CD8-positive, alpha-beta memory T cell (primary cell): ENCODE measurements around the gene ETS1. TPM values are rescaled to one million over a fixed set of nuclear protein-coding genes. Genes with fewer than 3 reads are reported as not detected.
A peak's percentile ranks its signal among the peaks of the same experiment; 100 is the strongest.

Experiments used
- CTCF ChIA-PET: fragments of 350-600 bp; sonication (Branson Sonifier 250); formaldehyde crosslinking; loops from one replicate; lab custom pipeline; 2021; ENCODE audit warnings: antibody characterized with exemption; lab: Charles Lee
- POLR2A ChIA-PET: fragments of 350-600 bp; sonication (Branson Sonifier 250); formaldehyde crosslinking; loops from one replicate; lab custom pipeline; 2021; ENCODE audit warnings: antibody characterized with exemption; lab: Charles Lee
- DNase-seq, 5 donors: peaks; one replicate each; pipeline versions ENCODE4 v3.0.0 to v3.0.0-alpha.2; 2020 to 2022; ENCODE audit warnings: mixed read lengths in 1 of 5
- H3K27ac ChIP-seq: one replicate; pipeline ENCODE4 v1.7.0; 2013; ENCODE audit warnings: low read depth, mild to moderate bottlenecking, low read length, moderate library complexity
- H3K27me3 ChIP-seq: 2 replicates; pipeline ENCODE4 v1.7.0; 2013; ENCODE audit warnings: low read length, mild to moderate bottlenecking; ENCODE audit not compliant: insufficient read depth, poor library complexity, severe bottlenecking
- H3K36me3 ChIP-seq: 2 replicates; pipeline ENCODE4 v1.7.0; 2013; ENCODE audit warnings: mild to moderate bottlenecking, low read length, moderate library complexity; ENCODE audit not compliant: insufficient read depth
- H3K4me1 ChIP-seq: 2 replicates; pipeline ENCODE4 v1.7.0; 2013; ENCODE audit warnings: mild to moderate bottlenecking, low read length, moderate library complexity; ENCODE audit not compliant: insufficient read depth
- H3K4me3 ChIP-seq: 2 replicates; pipeline ENCODE4 v1.7.0; 2013; ENCODE audit warnings: mild to moderate bottlenecking, low read length
- H3K9me3 ChIP-seq: 2 replicates; pipeline ENCODE4 v1.7.0; 2013; ENCODE audit warnings: mild to moderate bottlenecking, low read length
- H3K27ac Mint-ChIP-seq, 8 donors: one replicate each; pipeline ENCODE4 v1.8.0; 2020 to 2021; ENCODE audit warnings: mixed read lengths in 8 of 8, mild to moderate bottlenecking in 6 of 8, inconsistent platforms in 3 of 8, moderate library complexity in 3 of 8
- H3K27me3 Mint-ChIP-seq, 2 donors: one replicate each; pipeline ENCODE4 v1.8.0; 2020 to 2021; ENCODE audit warnings: mixed read lengths in 2 of 2, mild to moderate bottlenecking in 1 of 2, moderate library complexity in 1 of 2
- H3K36me3 Mint-ChIP-seq, 3 donors: one replicate each; pipeline ENCODE4 v1.8.0; 2020 to 2021; ENCODE audit warnings: mixed read lengths in 3 of 3, inconsistent platforms in 1 of 3, mild to moderate bottlenecking in 1 of 3
- H3K4me1 Mint-ChIP-seq, 3 donors: one replicate each; pipeline ENCODE4 v1.8.0; 2020 to 2021; ENCODE audit warnings: mixed read lengths in 3 of 3, inconsistent platforms in 1 of 3, mild to moderate bottlenecking in 1 of 3
- H3K4me3 Mint-ChIP-seq, 7 donors: one replicate each; pipeline ENCODE4 v1.8.0; 2020 to 2021; ENCODE audit warnings: mixed read lengths in 7 of 7, mild to moderate bottlenecking in 6 of 7, moderate library complexity in 4 of 7, inconsistent platforms in 2 of 7
- H3K9me3 Mint-ChIP-seq, 5 donors: one replicate each; pipeline ENCODE4 v1.8.0; 2020 to 2022; ENCODE audit warnings: mixed read lengths in 5 of 5, mild to moderate bottlenecking in 3 of 5, moderate library complexity in 2 of 5, inconsistent platforms in 1 of 5
- polyA plus RNA-seq: library from polyadenylated mRNA; unstranded; fragments of 300-500 nt; fragmentation: Illumina TruSeq; gene quantifications from one replicate; pipeline ENCODE4 v1.2.3, GENCODE V29; 2021
- total RNA-seq, 2 experiments: library from RNA; stranded (reverse); gene quantifications; one replicate each; pipeline ENCODE4 v1.2.3, GENCODE V29; 2021

The ETS1 gene
- total and polyA plus RNA-seq, 3 experiments from 2014 or later = 386 to 411 (median 405) TPM

DNA sequence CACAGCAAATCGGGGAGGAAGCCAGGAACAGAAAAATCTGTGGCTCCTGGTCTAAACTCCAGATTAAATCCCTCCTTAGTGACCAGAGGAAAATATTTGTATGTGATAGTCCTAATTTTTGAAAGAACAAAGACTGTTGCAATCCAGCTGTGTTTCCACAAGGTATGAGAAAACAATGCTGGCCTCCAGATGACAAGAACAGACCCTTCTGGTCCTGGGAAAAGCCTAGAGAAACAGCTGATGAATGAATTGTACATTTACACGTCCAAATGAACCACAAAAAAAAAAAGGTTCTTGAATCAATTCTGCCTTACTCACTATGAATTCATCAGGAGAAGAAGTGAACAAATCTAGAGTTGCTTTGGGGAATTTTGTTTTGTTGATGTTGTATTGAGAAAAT lies 63.7 kb downstream of the ETS1 start:
- Histone ChIP-seq H3K36me3 (peaks cover 19% of the 10 kb centered on the region), H3K4me1 (peaks cover 54% of the 10 kb centered on the region), H3K27ac (peak overlapping the region; percentile 92), H3K9me3 (no peaks in the 10 kb centered on the region), H3K27me3 (no peaks in the 10 kb centered on the region), H3K4me3 (peak overlapping the region; percentile 53)
- Mint-ChIP-seq H3K4me3 (peak overlapping the region; percentile 95 to 100 (median 98)), H3K27me3 (peaks cover 0 to 2% of the 10 kb centered on the region in 2 donors), H3K27ac (peak overlapping the region; percentile 91 to 98 (median 94)), H3K36me3 (peaks cover 20 to 39% (median 25%) of the 10 kb centered on the region in 3 donors), H3K9me3 (no peaks in the 10 kb centered on the region), H3K4me1 (peaks cover 57 to 62% (median 61%) of the 10 kb centered on the region in 3 donors)
- DNase-seq = no peak
- ChIA-PET CTCF (interaction anchor here (0.9 to 3.7 kb wide), 7 partner anchors 41 to 234 kb away, joined by 3 to 17 read pairs (median 4); no protein-coding TSS in a partner anchor), POLR2A (interaction anchor here (0.7 to 5.9 kb wide), 12 partner anchors 8 to 318 kb away, joined by 3 to 69 read pairs (median 4); no protein-coding TSS in a partner anchor)

DNA sequence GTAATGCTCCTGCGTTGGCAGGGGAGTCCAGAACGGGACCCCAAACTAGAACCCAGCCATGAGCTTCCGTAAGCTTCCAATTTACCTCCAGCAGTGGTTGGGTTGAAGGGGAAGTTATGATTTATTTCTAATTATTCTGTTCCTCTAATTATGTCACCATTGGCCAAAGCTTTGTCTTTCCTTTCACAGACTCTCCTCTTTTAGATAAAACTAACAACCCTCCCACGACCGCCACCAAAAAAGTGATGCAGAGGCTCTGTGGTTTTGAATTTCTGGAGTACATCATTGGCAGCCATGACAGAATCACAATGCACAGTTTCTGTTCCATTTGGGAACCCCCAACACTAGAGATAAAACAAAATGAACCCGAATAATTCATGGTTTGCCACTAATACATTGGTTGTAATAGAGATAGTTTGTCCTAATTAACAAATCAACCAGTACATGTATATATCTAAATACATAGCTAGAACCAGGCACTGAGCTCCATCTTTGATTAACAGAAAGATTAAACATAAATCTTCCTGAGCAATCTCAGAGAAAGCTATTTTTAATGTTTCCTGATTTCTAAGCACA lies 64.3 kb downstream of the ETS1 start:
- H3K4me3 Mint-ChIP-seq = peak overlapping the region; percentile 95 to 100 (median 98)
- POLR2A ChIA-PET = interaction anchor here (0.6 to 5.9 kb wide), 16 partner anchors 8 to 329 kb away, joined by 3 to 69 read pairs (median 4); no protein-coding TSS in a partner anchor
- CTCF ChIA-PET = interaction anchor here (0.8 to 3.7 kb wide), 9 partner anchors 24 to 233 kb away, joined by 3 to 17 read pairs (median 3); no protein-coding TSS in a partner anchor
- peak overlapping the region; percentile 91 to 98 (median 94) for H3K27ac Mint-ChIP-seq
- no peaks in the 10 kb centered on the region for H3K9me3 ChIP-seq
- peak overlapping the region; percentile 92 for H3K27ac ChIP-seq
- H3K36me3 ChIP-seq = peaks cover 23% of the 10 kb centered on the region
- peaks cover 51 to 56% (median 55%) of the 10 kb centered on the region in 3 donors for H3K4me1 Mint-ChIP-seq
- H3K27me3 ChIP-seq = no peaks in the 10 kb centered on the region
- H3K4me3 ChIP-seq = peak overlapping the region; percentile 53
- H3K27me3 Mint-ChIP-seq = peaks cover 0 to 2% of the 10 kb centered on the region in 2 donors
- DNase-seq = peak in 4 of 5 donors; percentile 43 to 82 (median 74)
- peaks cover 48% of the 10 kb centered on the region for H3K4me1 ChIP-seq
- H3K36me3 Mint-ChIP-seq = peaks cover 26 to 45% (median 31%) of the 10 kb centered on the region in 3 donors
- H3K9me3 Mint-ChIP-seq = no peaks in the 10 kb centered on the region

DNA sequence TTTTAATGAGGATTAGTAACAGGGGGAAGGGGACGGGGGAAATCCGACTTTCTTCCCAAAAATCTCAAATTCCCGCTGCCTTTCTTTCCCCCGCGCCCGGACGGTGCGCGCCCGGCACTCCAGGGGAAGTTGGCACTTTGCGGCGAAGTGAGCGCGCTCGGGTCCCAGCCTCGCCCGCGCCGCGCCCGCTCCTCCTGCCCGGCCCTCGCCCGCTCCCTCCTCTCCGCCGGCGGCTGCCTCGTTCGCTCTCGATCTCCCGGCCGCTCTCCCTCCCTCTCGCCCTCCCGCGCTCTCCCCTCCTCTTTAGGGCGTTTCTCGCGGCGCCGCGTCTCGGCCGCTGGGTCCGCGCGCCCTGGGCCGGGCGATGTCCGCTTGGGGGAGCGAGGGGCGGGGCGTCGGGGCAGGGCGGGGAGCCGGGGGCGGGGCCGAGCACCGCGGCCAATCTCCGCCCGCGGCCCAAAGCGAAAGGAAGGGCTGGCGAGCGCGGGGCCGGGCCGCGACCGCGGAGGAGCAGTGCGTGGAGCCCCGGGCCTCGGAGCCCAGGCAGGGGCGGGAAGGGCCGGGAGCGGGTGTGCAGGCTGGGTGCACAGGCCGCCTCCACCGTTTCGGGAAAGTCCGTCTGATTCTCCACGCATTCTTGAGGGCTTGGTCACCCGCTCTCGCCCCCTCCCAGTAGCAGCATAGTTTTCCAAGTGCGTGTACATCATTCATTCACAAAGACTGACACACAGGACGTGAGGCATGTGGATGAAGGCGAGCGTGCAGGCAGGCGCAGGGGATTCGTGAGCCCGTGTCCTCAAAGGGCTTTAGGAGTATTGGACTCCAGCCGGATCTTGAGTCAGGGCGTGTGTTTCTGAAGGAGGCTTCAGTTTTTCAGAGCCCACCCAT lies 65.1 kb downstream of the ETS1 start:
- ChIA-PET CTCF (interaction anchor here (0.7 to 6.2 kb wide), 19 partner anchors 9 to 233 kb away, joined by 3 to 82 read pairs (median 4); no protein-coding TSS in a partner anchor), POLR2A (interaction anchor here (0.6 to 5.9 kb wide), 18 partner anchors 12 to 329 kb away, joined by 3 to 69 read pairs (median 4); no protein-coding TSS in a partner anchor)
- Mint-ChIP-seq H3K9me3 (no peaks in the 10 kb centered on the region), H3K27ac (peak overlapping the region; percentile 91 to 99 (median 98)), H3K27me3 (peaks cover 0 to 2% of the 10 kb centered on the region in 2 donors), H3K4me3 (peak overlapping the region; percentile 95 to 100 (median 98)), H3K36me3 (peaks cover 32 to 53% (median 38%) of the 10 kb centered on the region in 3 donors), H3K4me1 (peaks cover 45 to 50% (median 49%) of the 10 kb centered on the region in 3 donors)
- peak; percentile 78 to 90 (median 86) for DNase-seq
- Histone ChIP-seq H3K27me3 (no peaks in the 10 kb centered on the region), H3K9me3 (no peaks in the 10 kb centered on the region), H3K4me1 (peaks cover 40% of the 10 kb centered on the region), H3K4me3 (peak overlapping the region; percentile 97), H3K36me3 (peaks cover 29% of the 10 kb centered on the region), H3K27ac (peak overlapping the region; percentile 92)

DNA sequence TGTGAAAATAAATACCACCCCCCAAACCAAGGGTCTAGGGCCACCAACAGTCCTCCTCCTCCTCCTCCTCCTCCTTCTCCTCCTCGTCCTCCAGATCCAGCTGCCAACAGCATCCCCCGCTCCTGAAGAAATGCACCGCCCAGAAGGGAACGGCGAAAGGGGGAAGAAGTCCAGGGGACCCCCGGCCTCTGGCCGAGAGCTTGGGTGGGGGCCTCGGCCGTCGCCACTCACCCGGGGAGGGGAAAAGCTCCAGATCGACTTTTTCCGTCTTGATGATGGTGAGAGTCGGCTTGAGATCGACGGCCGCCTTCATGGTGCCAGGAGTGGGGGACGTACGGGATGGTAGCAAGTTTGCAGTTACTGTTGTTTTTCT lies 65.7 kb downstream of the ETS1 start:
- DNase-seq = peak in 1 of 5 donors; percentile 57
- H3K36me3 ChIP-seq = peaks cover 34% of the 10 kb centered on the region
- Mint-ChIP-seq H3K9me3 (no peaks in the 10 kb centered on the region), H3K27me3 (peaks cover 0 to 2% of the 10 kb centered on the region in 2 donors), H3K4me3 (peak overlapping the region; percentile 95 to 100 (median 98)), H3K4me1 (peaks cover 45 to 48% (median 46%) of the 10 kb centered on the region in 3 donors), H3K36me3 (peaks cover 39 to 59% (median 44%) of the 10 kb centered on the region in 3 donors), H3K27ac (peak overlapping the region; percentile 91 to 99 (median 98))
- H3K27ac ChIP-seq = peak overlapping the region; percentile 92
- peak overlapping the region; percentile 97 for H3K4me3 ChIP-seq
- H3K27me3 ChIP-seq = no peaks in the 10 kb centered on the region
- POLR2A ChIA-PET = interaction anchor here (0.9 to 5.9 kb wide), 7 partner anchors 11 to 103 kb away, joined by 3 to 69 read pairs (median 4); no protein-coding TSS in a partner anchor
- peaks cover 34% of the 10 kb centered on the region for H3K4me1 ChIP-seq
- no peaks in the 10 kb centered on the region for H3K9me3 ChIP-seq
- CTCF ChIA-PET = interaction anchor here (0.7 to 6.2 kb wide), 10 partner anchors 9 to 232 kb away, joined by 3 to 82 read pairs (median 5); no protein-coding TSS in a partner anchor

DNA sequence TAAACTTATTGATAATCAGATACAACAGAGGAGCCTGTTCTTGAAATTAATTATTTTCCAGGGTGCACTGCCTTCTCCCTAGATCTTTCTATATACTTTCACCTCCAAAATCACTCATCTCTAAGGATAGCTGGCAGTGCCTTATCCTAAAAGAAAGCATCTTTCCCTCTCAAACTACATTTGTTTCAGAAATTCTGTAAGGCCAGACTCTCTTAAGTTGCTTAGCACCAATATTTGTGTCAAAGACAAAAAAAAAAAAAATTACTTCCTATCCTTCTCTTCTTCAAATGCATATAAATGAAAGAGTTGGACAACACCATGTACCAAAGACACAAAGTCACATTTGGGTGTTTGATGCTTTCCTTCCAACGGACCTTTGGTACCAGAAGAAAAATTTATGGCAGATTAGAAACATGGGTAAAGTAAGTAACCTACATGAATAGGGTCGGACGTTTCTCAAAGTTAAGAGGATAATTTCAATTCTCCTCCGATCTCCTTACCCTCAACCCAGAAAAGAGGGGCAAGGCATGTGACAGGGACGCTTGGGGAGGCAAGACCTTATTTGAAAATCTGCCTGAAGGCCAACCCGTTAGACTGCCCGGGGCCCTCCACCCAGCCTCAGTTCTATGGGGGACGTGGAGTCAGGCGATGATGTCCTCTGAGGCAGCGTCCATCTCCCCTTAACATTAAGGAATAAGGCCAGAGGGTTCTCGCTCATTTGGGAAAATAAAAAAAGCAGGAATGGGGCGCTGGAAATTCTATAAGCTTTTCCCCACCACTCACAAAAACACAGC lies 66.3 kb downstream of the ETS1 start:
- POLR2A ChIA-PET = interaction anchor here (0.5 to 5.9 kb wide), 16 partner anchors 11 to 310 kb away, joined by 3 to 69 read pairs (median 4); no protein-coding TSS in a partner anchor
- Mint-ChIP-seq H3K36me3 (peaks cover 44 to 65% (median 50%) of the 10 kb centered on the region in 3 donors), H3K4me1 (peaks cover 44 to 48% (median 46%) of the 10 kb centered on the region in 3 donors), H3K27ac (peak overlapping the region; percentile 91 to 99 (median 98)), H3K9me3 (no peaks in the 10 kb centered on the region), H3K4me3 (peak overlapping the region; percentile 95 to 100 (median 98)), H3K27me3 (peaks cover 0 to 2% of the 10 kb centered on the region in 2 donors)
- Histone ChIP-seq H3K27me3 (no peaks in the 10 kb centered on the region), H3K9me3 (no peaks in the 10 kb centered on the region), H3K27ac (peak overlapping the region; percentile 92), H3K4me1 (peaks cover 28% of the 10 kb centered on the region), H3K4me3 (peak overlapping the region; percentile 97), H3K36me3 (peaks cover 34% of the 10 kb centered on the region)
- peak in 1 of 5 donors; percentile 61 for DNase-seq
- CTCF ChIA-PET = interaction anchor here (0.7 to 6.2 kb wide), 14 partner anchors 8 to 338 kb away, joined by 3 to 82 read pairs (median 4); no protein-coding TSS in a partner anchor

DNA sequence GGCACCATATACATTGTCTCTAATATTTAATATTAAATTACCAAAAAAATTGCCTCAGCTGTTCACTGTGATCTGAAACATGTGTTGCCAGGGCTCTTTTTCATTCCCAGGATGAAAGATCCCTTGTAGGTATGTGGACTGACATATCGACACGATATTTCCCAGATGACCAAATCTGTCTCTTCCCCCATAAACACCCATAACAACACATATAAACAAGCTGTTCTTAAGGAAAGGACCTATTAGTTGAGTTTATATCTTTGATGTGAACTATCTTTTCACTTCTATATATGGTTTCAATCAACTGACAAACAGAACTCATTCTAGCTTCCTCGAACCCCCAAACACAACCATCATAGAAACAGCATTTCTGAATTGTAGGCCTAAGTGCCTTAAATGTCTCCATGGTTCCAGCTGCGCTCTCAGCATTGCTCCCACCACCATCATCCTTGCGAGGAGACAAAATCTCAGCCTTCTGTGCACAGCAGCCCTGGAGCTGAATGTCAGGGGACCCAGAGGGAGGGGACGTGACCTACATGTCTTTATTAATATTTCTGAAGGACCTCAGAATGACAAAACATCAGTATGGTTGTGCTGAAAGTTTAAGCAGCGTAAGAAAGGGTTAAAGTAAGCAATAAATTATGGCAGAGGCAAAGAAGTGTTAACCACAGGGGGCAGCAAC lies 67.0 kb downstream of the ETS1 start:
- Mint-ChIP-seq H3K4me3 (peak overlapping the region; percentile 95 to 100 (median 98)), H3K9me3 (no peaks in the 10 kb centered on the region), H3K36me3 (peaks cover 49 to 72% (median 56%) of the 10 kb centered on the region in 3 donors), H3K4me1 (peaks cover 40 to 46% (median 43%) of the 10 kb centered on the region in 3 donors), H3K27me3 (peaks cover 0 to 2% of the 10 kb centered on the region in 2 donors), H3K27ac (peak overlapping the region; percentile 91 to 99 (median 98))
- no peaks in the 10 kb centered on the region for H3K27me3 ChIP-seq
- peaks cover 27% of the 10 kb centered on the region for H3K4me1 ChIP-seq
- H3K9me3 ChIP-seq = no peaks in the 10 kb centered on the region
- H3K36me3 ChIP-seq = peaks cover 39% of the 10 kb centered on the region
- H3K27ac ChIP-seq = peak overlapping the region; percentile 92
- peak in 1 of 5 donors; percentile 56 for DNase-seq
- H3K4me3 ChIP-seq = peak overlapping the region; percentile 97
- POLR2A ChIA-PET = interaction anchor here (0.5 to 5.9 kb wide), 16 partner anchors 10 to 310 kb away, joined by 3 to 69 read pairs (median 4); partner anchors contain the start of gene FLI1
- CTCF ChIA-PET = interaction anchor here (1.0 to 6.2 kb wide), 14 partner anchors 8 to 339 kb away, joined by 3 to 82 read pairs (median 8); no protein-coding TSS in a partner anchor
